Endothelial cell of umbilical vein (primary cell): Measurements from ENCODE around the gene CCT6A. TPM values are rescaled to one million over a fixed set of nuclear protein-coding genes. Genes with fewer than 3 reads are reported as not detected.
"Not testable (repeated sequence)": the region's sequence is repeated elsewhere in the genome, so short reads cannot be mapped to it uniquely, and the experiment has no call there.

ENCODE experiments used
- BruUV-seq: library from RNA; stranded (reverse); fragments of 400-500 nt; replicated peaks from 2 replicates; lab custom pipeline; 2021; lab: Mats Ljungman, UMichigan
- CTCF ChIA-PET: fragments of 300-600, 350-600 bp; sonication (Branson Sonifier 250); formaldehyde crosslinking; loops from one replicate; lab custom pipeline; 2021; ENCODE audit warnings: antibody characterized with exemption, inconsistent platforms; lab: Charles Lee
- POLR2A ChIA-PET: fragments of 300-600, 350-600 bp; sonication (Branson Sonifier 250); formaldehyde crosslinking; loops from one replicate; lab custom pipeline; 2021; ENCODE audit warnings: antibody characterized with exemption, inconsistent platforms; lab: Charles Lee
- DNase-seq: peaks from one replicate; pipeline ENCODE4 v3.0.0-alpha.2; 2011; ENCODE audit warnings: low read depth, low spot score
- FAIRE-seq: peaks from 2 replicates; lab custom pipeline; 2011; peaks lifted over from hg19 to GRCh38; lab: Jason Lieb, UNC
- H2AFZ ChIP-seq: 2 replicates; pipeline ENCODE4 v1.6.0; 2012; ENCODE audit warnings: low read depth, low read length, control low read depth, inconsistent platforms
- H3K27ac ChIP-seq: 2 replicates; pipeline ENCODE4 v1.5.1; 2011; ENCODE audit warnings: low read depth, mild to moderate bottlenecking, control low read depth, low read length, moderate library complexity; ENCODE audit not compliant: insufficient read depth
- H3K27me3 ChIP-seq, 2 experiments: 2 replicates each; pipeline versions ENCODE4 v1.6.0 to v1.6.1; 2011; ENCODE audit warnings: low read length in 2 of 2, mixed read lengths in 1 of 2; ENCODE audit not compliant: control insufficient read depth in 2 of 2, insufficient read depth in 2 of 2
- H3K36me3 ChIP-seq, 2 experiments: 2 replicates in 1 of 2; 3 replicates in 1 of 2; pipeline ENCODE4 v1.5.1; 2011; ENCODE audit warnings: low read length in 2 of 2, mild to moderate bottlenecking in 1 of 2, moderate library complexity in 1 of 2; ENCODE audit not compliant: control insufficient read depth in 2 of 2, insufficient read depth in 2 of 2; ENCODE audit errors: extremely low read depth in 1 of 2
- H3K4me1 ChIP-seq: 3 replicates; pipeline ENCODE4 v1.5.1; 2011; ENCODE audit warnings: mild to moderate bottlenecking, low read length; ENCODE audit not compliant: control insufficient read depth, insufficient read depth; ENCODE audit errors: extremely low read depth
- H3K4me2 ChIP-seq: 2 replicates; pipeline ENCODE4 v1.6.1; 2011; ENCODE audit warnings: low read length, control low read depth, mixed read lengths; ENCODE audit not compliant: insufficient read depth
- H3K4me3 ChIP-seq, 3 experiments: fragments of 200-600 bp in 1 of 3; sonication (generic), shearing (Covaris generic) in 1 of 3; replicated peaks in 1 of 3; 2 replicates each; pipeline ENCODE4 v1.5.1; 2011 to 2016; ENCODE audit warnings: control low read depth in 3 of 3, low read length in 3 of 3, mild to moderate bottlenecking in 2 of 3, inconsistent platforms in 1 of 3, low read depth in 1 of 3, moderate library complexity in 1 of 3; ENCODE audit not compliant: insufficient read depth in 1 of 3
- H3K79me2 ChIP-seq: 2 replicates; pipeline ENCODE4 v1.6.0; 2012; ENCODE audit warnings: low read length, inconsistent platforms; ENCODE audit not compliant: control insufficient read depth, insufficient read depth
- H3K9ac ChIP-seq: replicated peaks from 2 replicates; pipeline ENCODE3; 2011; ENCODE audit warnings: low read length, control low read depth; ENCODE audit not compliant: insufficient read depth; ENCODE audit errors: extremely low read depth
- H3K9me1 ChIP-seq: replicated peaks from 3 replicates; pipeline ENCODE4 v1.6.0; 2011; ENCODE audit warnings: mild to moderate bottlenecking, low read length; ENCODE audit not compliant: control insufficient read depth, insufficient read depth; ENCODE audit errors: extremely low read depth
- H3K9me3 ChIP-seq: replicated peaks from 2 replicates; pipeline ENCODE4 v1.5.1; 2012; ENCODE audit warnings: low read length, inconsistent platforms; ENCODE audit not compliant: control insufficient read depth, insufficient read depth
- H4K20me1 ChIP-seq: replicated peaks from 2 replicates; pipeline ENCODE3; 2011; ENCODE audit warnings: mild to moderate bottlenecking, low read length; ENCODE audit not compliant: control insufficient read depth, insufficient read depth; ENCODE audit errors: extremely low read depth
- EZH2 ChIP-seq: IDR thresholded peaks from 2 replicates; pipeline ENCODE4 v1.6.1; 2012; ENCODE audit warnings: borderline replicate concordance, low read depth, mild to moderate bottlenecking, moderate library complexity, low read length, inconsistent platforms; ENCODE audit not compliant: severe bottlenecking
- FOS ChIP-seq: IDR thresholded peaks from 2 replicates; pipeline ENCODE4 v1.6.1; 2011; ENCODE audit warnings: mild to moderate bottlenecking, low read length, moderate library complexity, borderline replicate concordance; ENCODE audit not compliant: insufficient read depth
- GATA2 ChIP-seq: IDR thresholded peaks from 2 replicates; pipeline ENCODE4 v1.7.0; 2011; ENCODE audit warnings: low read depth, mild to moderate bottlenecking, moderate library complexity, mixed read lengths, low read length; ENCODE audit not compliant: insufficient read length, insufficient read depth
- JUN ChIP-seq: IDR thresholded peaks from 2 replicates; pipeline ENCODE4 v1.6.1; 2011; ENCODE audit warnings: borderline replicate concordance, low read depth; ENCODE audit not compliant: insufficient read length, insufficient read depth
- MYC ChIP-seq: IDR thresholded peaks from one replicate; pipeline ENCODE4 v1.6.1; 2011; ENCODE audit warnings: mild to moderate bottlenecking, low read depth, low read length
- POLR2A ChIP-seq: IDR thresholded peaks from 2 replicates; pipeline ENCODE4 v1.6.1; 2012; ENCODE audit warnings: low read depth, mild to moderate bottlenecking, control low read depth, low read length
- POLR2AphosphoS5 ChIP-seq: IDR thresholded peaks from 2 replicates; pipeline ENCODE4 v1.6.1; 2012; ENCODE audit warnings: low read depth, mild to moderate bottlenecking, control low read depth, low read length, moderate library complexity; ENCODE audit not compliant: insufficient read depth
- dilution Hi-C: fragments of 300-500 bp; cut with MboI; formaldehyde crosslinking; loops from one replicate; pipeline ENCODE4 v1.15.0; 2019; ENCODE audit warnings: low sequenced_read_pairs; ENCODE audit not compliant: extremely low pct_ligation_motif_present
- intact Hi-C: fragments of 100-400 bp; cut with micrococcal nuclease; formaldehyde crosslinking; loops from one replicate; pipeline ENCODE4 v1.10.0; 2022
- polyA plus RNA-seq, 4 experiments: library from polyadenylated mRNA; depleted of rRNA in 3 of 4; stranded (reverse) in 3 of 4; unstranded in 1 of 4; fragments of >200 nt; gene quantifications; 2 replicates each; pipeline versions ENCODE4 v1.2.1 to v1.2.3, GENCODE V29; 2011 to 2012; ENCODE audit warnings: missing spikeins in 1 of 4
- total RNA-seq: library from RNA; stranded (reverse); gene quantifications from 2 replicates; pipeline ENCODE4 v1.2.3, GENCODE V29; 2021
- TF ChIP-seq, protein P1 (sequence below), 2 donors: IDR thresholded peaks; 1 replicate in 1 of 2; 2 replicates in 1 of 2; pipeline ENCODE4 v1.5.1; 2011; ENCODE audit warnings: low read length in 2 of 2, mild to moderate bottlenecking in 2 of 2, moderate library complexity in 2 of 2, control low read depth in 1 of 2, inconsistent platforms in 1 of 2, low read depth in 1 of 2; ENCODE audit not compliant: insufficient read depth in 1 of 2; ENCODE audit errors: extremely low read depth in 1 of 2
- TF ChIP-seq, protein P2 (sequence below): IDR thresholded peaks from 2 replicates; pipeline ENCODE4 v1.6.1; 2011; ENCODE audit not compliant: insufficient read depth, insufficient read length

CCT6A gene
- total and polyA plus RNA-seq, 2 donors (not counting 3 experiments of a cell fraction or from before 2014, with no cell fraction given) = 152 to 221 TPM

DNA sequence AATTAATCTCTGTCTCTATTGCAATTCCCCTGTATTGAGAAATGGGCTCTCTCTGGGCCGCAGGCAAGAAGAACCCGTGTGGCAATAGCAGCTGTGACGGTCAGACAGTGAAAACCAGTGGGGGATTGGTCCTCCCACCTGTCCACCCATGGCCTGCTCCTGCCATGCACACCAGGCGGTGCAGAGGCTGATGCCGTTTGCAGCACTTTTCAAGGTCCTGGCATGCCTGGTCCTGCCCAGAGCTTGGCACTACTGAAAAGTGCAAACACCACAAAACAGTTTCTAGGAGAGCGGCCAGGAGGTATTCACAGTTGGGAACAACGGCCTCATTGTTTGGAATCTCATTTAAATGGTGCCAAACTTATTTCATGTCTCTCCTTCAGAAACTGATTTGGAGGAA, 41.9 kb upstream of the CCT6A start:
- intact Hi-C loops = no loop called here
- H3K27me3 ChIP-seq = no peaks in the 10 kb centered on the region
- no peak for DNase-seq
- H3K4me3 ChIP-seq = no peak overlapping the region
- no peak overlapping the region for H3K27ac ChIP-seq
- no peaks in the 10 kb centered on the region for H3K79me2 ChIP-seq
- no peak overlapping the region for H2AFZ ChIP-seq
- POLR2A ChIA-PET = no interaction called here
- no peaks in the 10 kb centered on the region for H3K36me3 ChIP-seq
- CTCF ChIA-PET = interaction anchor here (0.8 kb wide), 1 partner anchor 65 kb away, joined by 3 read pairs; no protein-coding TSS in a partner anchor
- H4K20me1 ChIP-seq = no peaks in the 10 kb centered on the region
- TF ChIP-seq JUN = no peak
- TF ChIP-seq POLR2AphosphoS5 = no peak
- TF ChIP-seq, protein P1, sequence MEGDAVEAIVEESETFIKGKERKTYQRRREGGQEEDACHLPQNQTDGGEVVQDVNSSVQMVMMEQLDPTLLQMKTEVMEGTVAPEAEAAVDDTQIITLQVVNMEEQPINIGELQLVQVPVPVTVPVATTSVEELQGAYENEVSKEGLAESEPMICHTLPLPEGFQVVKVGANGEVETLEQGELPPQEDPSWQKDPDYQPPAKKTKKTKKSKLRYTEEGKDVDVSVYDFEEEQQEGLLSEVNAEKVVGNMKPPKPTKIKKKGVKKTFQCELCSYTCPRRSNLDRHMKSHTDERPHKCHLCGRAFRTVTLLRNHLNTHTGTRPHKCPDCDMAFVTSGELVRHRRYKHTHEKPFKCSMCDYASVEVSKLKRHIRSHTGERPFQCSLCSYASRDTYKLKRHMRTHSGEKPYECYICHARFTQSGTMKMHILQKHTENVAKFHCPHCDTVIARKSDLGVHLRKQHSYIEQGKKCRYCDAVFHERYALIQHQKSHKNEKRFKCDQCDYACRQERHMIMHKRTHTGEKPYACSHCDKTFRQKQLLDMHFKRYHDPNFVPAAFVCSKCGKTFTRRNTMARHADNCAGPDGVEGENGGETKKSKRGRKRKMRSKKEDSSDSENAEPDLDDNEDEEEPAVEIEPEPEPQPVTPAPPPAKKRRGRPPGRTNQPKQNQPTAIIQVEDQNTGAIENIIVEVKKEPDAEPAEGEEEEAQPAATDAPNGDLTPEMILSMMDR (IDR thresholded peaks at IDR 0.05; ENCODE audit: extremely low read depth in 1 of 2, insufficient read depth in 1 of 2, low read depth in 1 of 2, low read length in 2 of 2) = no peak
- TF ChIP-seq POLR2A = no peak
- TF ChIP-seq, protein P2, sequence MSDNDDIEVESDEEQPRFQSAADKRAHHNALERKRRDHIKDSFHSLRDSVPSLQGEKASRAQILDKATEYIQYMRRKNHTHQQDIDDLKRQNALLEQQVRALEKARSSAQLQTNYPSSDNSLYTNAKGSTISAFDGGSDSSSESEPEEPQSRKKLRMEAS = no peak
- TF ChIP-seq EZH2 = no peak
- no peak for TF ChIP-seq FOS
- no peak for TF ChIP-seq GATA2
- no peak for TF ChIP-seq MYC
- no peak overlapping the region for H3K4me2 ChIP-seq
- BruUV-seq = no TSS peak
- dilution Hi-C loops = no loop called here
- H3K9me3 ChIP-seq = no peaks in the 10 kb centered on the region
- no peaks in the 10 kb centered on the region for H3K9me1 ChIP-seq
- no peaks in the 10 kb centered on the region for H3K4me1 ChIP-seq
- no peak overlapping the region for H3K9ac ChIP-seq
- FAIRE-seq = no peak

DNA sequence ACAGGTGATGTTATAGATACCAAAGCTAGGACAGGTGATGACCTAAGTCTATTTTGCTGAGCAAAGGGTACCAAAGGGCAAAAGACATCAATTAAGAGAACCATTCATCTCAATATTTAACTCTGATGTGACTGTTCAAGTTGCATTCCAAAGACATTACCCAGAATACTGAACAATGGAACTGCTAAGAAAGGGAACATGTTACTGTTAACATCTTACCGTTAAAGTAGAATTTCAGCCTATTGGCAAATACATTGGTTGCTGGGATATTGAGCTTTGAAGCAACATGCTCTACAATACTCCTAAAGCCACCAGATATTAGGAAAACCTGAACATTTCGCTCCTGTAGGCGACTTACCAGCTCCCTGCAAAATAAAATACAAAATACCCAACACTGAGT, 34.5 kb upstream of the CCT6A start:
- H3K36me3 ChIP-seq, FAIRE-seq, H4K20me1 ChIP-seq, H3K27me3 ChIP-seq, H3K4me2 ChIP-seq, H3K27ac ChIP-seq, H3K9me3 ChIP-seq, H3K4me1 ChIP-seq, H3K9me1 ChIP-seq, H3K4me3 ChIP-seq, POLR2A ChIA-PET, BruUV-seq, DNase-seq, H3K9ac ChIP-seq, dilution Hi-C loops, H2AFZ ChIP-seq, H3K79me2 ChIP-seq, intact Hi-C loops: not testable (repeated sequence)
- CTCF ChIA-PET = interaction anchor here (1.5 kb wide), 1 partner anchor 56 kb away, joined by 4 read pairs; no protein-coding TSS in a partner anchor
